Mucosa of gallbladder (tissue), 1 donor: Measurements from ENCODE around the gene CRABP1. TPM values are rescaled to one million over a fixed set of nuclear protein-coding genes. Genes with fewer than 3 reads are reported as not detected.

Source experiments
- total RNA-seq: library from RNA; stranded (reverse); gene quantifications from one replicate; pipeline ENCODE4 v1.2.1, GENCODE V29; 2021
- donor health status: DM: no; HTN: no; CAD: no.

The CRABP1 gene
- total RNA-seq, 1 donor from 2014 or later: 1.4 TPM

Other genes with a start within 250 kb of the CRABP1 start
- 2.3 TPM for gene SH2D7, start 247.8 kb upstream of the CRABP1 start, total RNA-seq
- 4.0 TPM for gene CIB2, start 208.9 kb upstream of the CRABP1 start, total RNA-seq
- gene IDH3A, start 191.0 kb upstream of the CRABP1 start, total RNA-seq: 52.3 TPM
- 0.83 TPM for gene ACSBG1, start 105.8 kb upstream of the CRABP1 start, total RNA-seq
- 36.9 TPM for gene DNAJA4, start 75.8 kb upstream of the CRABP1 start, total RNA-seq
- gene SKIC8, start 40.7 kb upstream of the CRABP1 start, total RNA-seq: 38.8 TPM
- 45.5 TPM for gene IREB2, start 97.9 kb downstream of the CRABP1 start, total RNA-seq
- gene HYKK, start 167.2 kb downstream of the CRABP1 start, total RNA-seq: 5.9 TPM
- gene PSMA4, start 200.1 kb downstream of the CRABP1 start, total RNA-seq: 106 TPM
- 20.3 TPM for gene CHRNA5, start 225.2 kb downstream of the CRABP1 start, total RNA-seq